Liver (tissue), 3 donors: ENCODE results near the gene GFY.

Experiments used
- GABPA ChIP-seq, 2 donors: IDR thresholded peaks in 1 of 2; conservative IDR thresholded peaks in 1 of 2; 2 replicates each; pipeline ENCODE4 v1.6.1; 2016; ENCODE audit warnings: antibody characterized with exemption in 2 of 2, mild to moderate bottlenecking in 1 of 2, moderate library complexity in 1 of 2
- HNF4A ChIP-seq, 2 donors: conservative IDR thresholded peaks; 2 replicates each; pipeline ENCODE4 v1.6.1; 2016; ENCODE audit warnings: antibody characterized with exemption in 2 of 2, mild to moderate bottlenecking in 2 of 2
- JUND ChIP-seq, 2 donors: IDR thresholded peaks; 2 replicates each; pipeline ENCODE4 v1.6.1; 2016; ENCODE audit warnings: antibody characterized with exemption in 2 of 2
- RAD21 ChIP-seq, 2 donors: IDR thresholded peaks; 2 replicates each; pipeline ENCODE4 v1.6.1; 2016; ENCODE audit warnings: antibody characterized with exemption in 2 of 2, mild to moderate bottlenecking in 2 of 2
- RXRA ChIP-seq, 2 donors: IDR thresholded peaks; 2 replicates each; pipeline ENCODE4 v1.6.1; 2017 to 2018; ENCODE audit warnings: antibody characterized with exemption in 2 of 2, mild to moderate bottlenecking in 1 of 2
- TAF1 ChIP-seq: conservative IDR thresholded peaks from 2 replicates; pipeline ENCODE4 v1.6.1; 2016; ENCODE audit warnings: antibody characterized with exemption, mild to moderate bottlenecking
- YY1 ChIP-seq: IDR thresholded peaks from 2 replicates; pipeline ENCODE4 v1.6.1; 2016; ENCODE audit warnings: antibody characterized with exemption, mild to moderate bottlenecking
- TF ChIP-seq, protein P1 (sequence below): fragments of 150-350 bp; IDR thresholded peaks from 2 replicates; pipeline ENCODE4 v1.5.1; 2017; ENCODE audit warnings: improper control_type of control experiment, low read depth, low read length; ENCODE audit not compliant: missing input control
- TF ChIP-seq, protein P2 (sequence below): IDR thresholded peaks from 2 replicates; pipeline ENCODE4 v1.6.1; 2016; ENCODE audit warnings: antibody characterized with exemption, mild to moderate bottlenecking
- TF ChIP-seq, protein P3 (sequence below): IDR thresholded peaks from 2 replicates; pipeline ENCODE4 v1.6.1; 2016; ENCODE audit warnings: antibody characterized with exemption
- TF ChIP-seq, protein P4 (sequence below): IDR thresholded peaks from 2 replicates; pipeline ENCODE4 v1.6.1; 2016; ENCODE audit warnings: antibody characterized with exemption
- donor health status: healthy.
- donor health status: healthy.

DNA sequence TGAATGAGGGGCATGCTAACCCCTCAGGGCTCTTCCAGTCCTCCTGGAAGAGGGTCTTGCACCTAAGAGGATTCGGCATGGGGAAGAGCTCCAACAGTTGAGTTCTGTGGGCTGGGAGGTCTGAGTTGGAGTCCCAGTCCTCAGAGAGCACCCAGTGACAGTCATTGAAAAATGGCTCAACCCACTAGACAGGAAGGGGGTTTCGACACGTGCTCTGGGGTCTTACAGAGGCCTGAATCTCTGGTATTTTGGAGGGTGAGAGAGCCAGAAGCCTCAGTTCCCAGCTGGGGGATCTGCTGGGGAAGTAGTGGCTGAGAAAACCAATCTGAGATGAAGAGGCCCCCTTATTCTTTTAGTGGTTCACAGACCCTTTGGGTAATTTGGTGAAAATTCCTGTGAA, 10.9 kb upstream of the GFY start:
- TF ChIP-seq, protein P1, sequence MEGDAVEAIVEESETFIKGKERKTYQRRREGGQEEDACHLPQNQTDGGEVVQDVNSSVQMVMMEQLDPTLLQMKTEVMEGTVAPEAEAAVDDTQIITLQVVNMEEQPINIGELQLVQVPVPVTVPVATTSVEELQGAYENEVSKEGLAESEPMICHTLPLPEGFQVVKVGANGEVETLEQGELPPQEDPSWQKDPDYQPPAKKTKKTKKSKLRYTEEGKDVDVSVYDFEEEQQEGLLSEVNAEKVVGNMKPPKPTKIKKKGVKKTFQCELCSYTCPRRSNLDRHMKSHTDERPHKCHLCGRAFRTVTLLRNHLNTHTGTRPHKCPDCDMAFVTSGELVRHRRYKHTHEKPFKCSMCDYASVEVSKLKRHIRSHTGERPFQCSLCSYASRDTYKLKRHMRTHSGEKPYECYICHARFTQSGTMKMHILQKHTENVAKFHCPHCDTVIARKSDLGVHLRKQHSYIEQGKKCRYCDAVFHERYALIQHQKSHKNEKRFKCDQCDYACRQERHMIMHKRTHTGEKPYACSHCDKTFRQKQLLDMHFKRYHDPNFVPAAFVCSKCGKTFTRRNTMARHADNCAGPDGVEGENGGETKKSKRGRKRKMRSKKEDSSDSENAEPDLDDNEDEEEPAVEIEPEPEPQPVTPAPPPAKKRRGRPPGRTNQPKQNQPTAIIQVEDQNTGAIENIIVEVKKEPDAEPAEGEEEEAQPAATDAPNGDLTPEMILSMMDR = no peak
- TF ChIP-seq, protein P2, sequence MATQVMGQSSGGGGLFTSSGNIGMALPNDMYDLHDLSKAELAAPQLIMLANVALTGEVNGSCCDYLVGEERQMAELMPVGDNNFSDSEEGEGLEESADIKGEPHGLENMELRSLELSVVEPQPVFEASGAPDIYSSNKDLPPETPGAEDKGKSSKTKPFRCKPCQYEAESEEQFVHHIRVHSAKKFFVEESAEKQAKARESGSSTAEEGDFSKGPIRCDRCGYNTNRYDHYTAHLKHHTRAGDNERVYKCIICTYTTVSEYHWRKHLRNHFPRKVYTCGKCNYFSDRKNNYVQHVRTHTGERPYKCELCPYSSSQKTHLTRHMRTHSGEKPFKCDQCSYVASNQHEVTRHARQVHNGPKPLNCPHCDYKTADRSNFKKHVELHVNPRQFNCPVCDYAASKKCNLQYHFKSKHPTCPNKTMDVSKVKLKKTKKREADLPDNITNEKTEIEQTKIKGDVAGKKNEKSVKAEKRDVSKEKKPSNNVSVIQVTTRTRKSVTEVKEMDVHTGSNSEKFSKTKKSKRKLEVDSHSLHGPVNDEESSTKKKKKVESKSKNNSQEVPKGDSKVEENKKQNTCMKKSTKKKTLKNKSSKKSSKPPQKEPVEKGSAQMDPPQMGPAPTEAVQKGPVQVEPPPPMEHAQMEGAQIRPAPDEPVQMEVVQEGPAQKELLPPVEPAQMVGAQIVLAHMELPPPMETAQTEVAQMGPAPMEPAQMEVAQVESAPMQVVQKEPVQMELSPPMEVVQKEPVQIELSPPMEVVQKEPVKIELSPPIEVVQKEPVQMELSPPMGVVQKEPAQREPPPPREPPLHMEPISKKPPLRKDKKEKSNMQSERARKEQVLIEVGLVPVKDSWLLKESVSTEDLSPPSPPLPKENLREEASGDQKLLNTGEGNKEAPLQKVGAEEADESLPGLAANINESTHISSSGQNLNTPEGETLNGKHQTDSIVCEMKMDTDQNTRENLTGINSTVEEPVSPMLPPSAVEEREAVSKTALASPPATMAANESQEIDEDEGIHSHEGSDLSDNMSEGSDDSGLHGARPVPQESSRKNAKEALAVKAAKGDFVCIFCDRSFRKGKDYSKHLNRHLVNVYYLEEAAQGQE = no peak
- TF ChIP-seq YY1 = no peak
- no peak for TF ChIP-seq JUND (IDR thresholded peaks at IDR 0.05)
- TF ChIP-seq, protein P3, sequence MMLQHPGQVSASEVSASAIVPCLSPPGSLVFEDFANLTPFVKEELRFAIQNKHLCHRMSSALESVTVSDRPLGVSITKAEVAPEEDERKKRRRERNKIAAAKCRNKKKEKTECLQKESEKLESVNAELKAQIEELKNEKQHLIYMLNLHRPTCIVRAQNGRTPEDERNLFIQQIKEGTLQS = no peak
- TF ChIP-seq, protein P4, sequence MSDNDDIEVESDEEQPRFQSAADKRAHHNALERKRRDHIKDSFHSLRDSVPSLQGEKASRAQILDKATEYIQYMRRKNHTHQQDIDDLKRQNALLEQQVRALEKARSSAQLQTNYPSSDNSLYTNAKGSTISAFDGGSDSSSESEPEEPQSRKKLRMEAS = no peak
- TF ChIP-seq GABPA (IDR thresholded peaks at IDR 0.05 in 1 of 2, conservative IDR thresholded peaks at IDR 0.05 in 1 of 2) = no peak
- TF ChIP-seq RXRA (IDR thresholded peaks at IDR 0.05) = no peak
- no peak for TF ChIP-seq RAD21 (IDR thresholded peaks at IDR 0.05)
- TF ChIP-seq HNF4A (conservative IDR thresholded peaks at IDR 0.05) = no peak
- TF ChIP-seq TAF1 = no peak
